DND-41 (cell line): ENCODE data around the gene PRKCE.

Experiments
- ATAC-seq: fragments of 200-7000 bp; cut with Tn5 transposase; 3 replicates; pipeline ENCODE4 v1.9.1; 2021; ENCODE audit warnings: low read depth; ENCODE audit not compliant: insufficient read depth
- DNase-seq: peaks from one replicate; pipeline ENCODE4 v3.0.0-alpha.2; 2020
- H2AFZ ChIP-seq: 2 replicates; pipeline ENCODE4 v1.6.0; 2012; ENCODE audit warnings: low read depth, low read length
- H3K27ac ChIP-seq: 2 replicates; pipeline ENCODE4 v1.5.1; 2012; ENCODE audit warnings: low read length, inconsistent platforms
- H3K27me3 ChIP-seq: fragments of 200-600 bp; sonication (generic); 2 replicates; pipeline ENCODE4 v1.6.0; 2012; ENCODE audit warnings: low read length, mild to moderate bottlenecking, inconsistent platforms; ENCODE audit not compliant: insufficient read depth, poor library complexity
- H3K36me3 ChIP-seq: 2 replicates; pipeline ENCODE4 v1.5.1; 2012; ENCODE audit warnings: low read length, inconsistent platforms; ENCODE audit not compliant: insufficient read depth
- H3K4me1 ChIP-seq: 2 replicates; pipeline ENCODE4 v1.5.1; 2012; ENCODE audit warnings: mild to moderate bottlenecking, low read length; ENCODE audit not compliant: insufficient read depth
- H3K4me2 ChIP-seq: 2 replicates; pipeline ENCODE4 v1.6.0; 2012; ENCODE audit warnings: mild to moderate bottlenecking, moderate library complexity, low read length, inconsistent platforms; ENCODE audit not compliant: insufficient read depth
- H3K4me3 ChIP-seq, 2 experiments: fragments of 200-600 bp in 1 of 2; shearing (Covaris generic) in 1 of 2; 2 replicates each; pipeline ENCODE4 v1.5.1; 2012 to 2016; ENCODE audit warnings: inconsistent platforms in 2 of 2, low read length in 2 of 2, mild to moderate bottlenecking in 2 of 2, low read depth in 1 of 2, moderate library complexity in 1 of 2
- H3K79me2 ChIP-seq: 2 replicates; pipeline ENCODE4 v1.6.0; 2012; ENCODE audit warnings: low read length, inconsistent platforms; ENCODE audit not compliant: insufficient read depth
- H3K9ac ChIP-seq: 2 replicates; pipeline ENCODE4 v1.6.0; 2012; ENCODE audit warnings: low read depth, mild to moderate bottlenecking, inconsistent platforms, low read length, moderate library complexity
- H3K9me3 ChIP-seq: 2 replicates; pipeline ENCODE4 v1.5.1; 2012; ENCODE audit warnings: low read length, moderate library complexity, mild to moderate bottlenecking, inconsistent platforms; ENCODE audit not compliant: insufficient read depth, severe bottlenecking
- H4K20me1 ChIP-seq: 2 replicates; pipeline ENCODE4 v1.6.0; 2012; ENCODE audit warnings: low read length; ENCODE audit not compliant: insufficient read depth
- EZH2 ChIP-seq: IDR thresholded peaks from 3 replicates; pipeline ENCODE4 v1.6.1; 2012; ENCODE audit warnings: borderline replicate concordance, low read depth, mild to moderate bottlenecking, moderate library complexity, low read length, inconsistent platforms; ENCODE audit not compliant: severe bottlenecking
- TF ChIP-seq, protein P1 (sequence below): IDR thresholded peaks from 2 replicates; pipeline ENCODE4 v1.5.1; 2012; ENCODE audit warnings: borderline replicate concordance, low read length, moderate library complexity, mild to moderate bottlenecking; ENCODE audit not compliant: poor library complexity, severe bottlenecking; ENCODE audit errors: extremely low read depth

The PRKCE gene

DNA sequence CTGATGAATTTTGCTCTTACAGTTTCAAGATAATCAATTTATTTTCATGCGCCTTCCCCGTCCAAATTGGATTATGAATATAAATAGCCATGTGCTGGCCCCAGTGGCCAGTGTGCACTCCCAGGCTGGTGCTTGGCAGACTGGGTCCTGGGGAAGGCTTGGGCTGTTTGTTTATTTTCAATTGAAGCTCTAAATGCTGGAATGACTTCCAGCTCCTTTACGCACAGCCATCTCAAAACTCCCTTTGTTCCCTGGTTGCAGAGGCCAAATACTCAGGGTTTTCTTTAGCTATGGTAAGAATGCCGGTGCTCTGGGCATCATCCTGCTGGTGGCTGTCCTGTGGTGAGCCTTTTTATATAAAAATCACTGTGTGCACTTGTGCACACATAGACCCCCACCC, 131.5 kb downstream of the PRKCE start:
- H3K27ac ChIP-seq = no peak overlapping the region
- H3K79me2 ChIP-seq = no peaks in the 10 kb centered on the region; the same call in 1 of the 2 replicates
- no peaks in the 10 kb centered on the region for H4K20me1 ChIP-seq
- no peak overlapping the region for H2AFZ ChIP-seq
- DNase-seq = no peak
- H3K9ac ChIP-seq = no peak overlapping the region
- H3K27me3 ChIP-seq = no peaks in the 10 kb centered on the region
- H3K4me1 ChIP-seq = no peaks in the 10 kb centered on the region
- ATAC-seq = no peak
- no peak for TF ChIP-seq EZH2
- TF ChIP-seq, protein P1, sequence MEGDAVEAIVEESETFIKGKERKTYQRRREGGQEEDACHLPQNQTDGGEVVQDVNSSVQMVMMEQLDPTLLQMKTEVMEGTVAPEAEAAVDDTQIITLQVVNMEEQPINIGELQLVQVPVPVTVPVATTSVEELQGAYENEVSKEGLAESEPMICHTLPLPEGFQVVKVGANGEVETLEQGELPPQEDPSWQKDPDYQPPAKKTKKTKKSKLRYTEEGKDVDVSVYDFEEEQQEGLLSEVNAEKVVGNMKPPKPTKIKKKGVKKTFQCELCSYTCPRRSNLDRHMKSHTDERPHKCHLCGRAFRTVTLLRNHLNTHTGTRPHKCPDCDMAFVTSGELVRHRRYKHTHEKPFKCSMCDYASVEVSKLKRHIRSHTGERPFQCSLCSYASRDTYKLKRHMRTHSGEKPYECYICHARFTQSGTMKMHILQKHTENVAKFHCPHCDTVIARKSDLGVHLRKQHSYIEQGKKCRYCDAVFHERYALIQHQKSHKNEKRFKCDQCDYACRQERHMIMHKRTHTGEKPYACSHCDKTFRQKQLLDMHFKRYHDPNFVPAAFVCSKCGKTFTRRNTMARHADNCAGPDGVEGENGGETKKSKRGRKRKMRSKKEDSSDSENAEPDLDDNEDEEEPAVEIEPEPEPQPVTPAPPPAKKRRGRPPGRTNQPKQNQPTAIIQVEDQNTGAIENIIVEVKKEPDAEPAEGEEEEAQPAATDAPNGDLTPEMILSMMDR = no peak
- no peak overlapping the region for H3K4me2 ChIP-seq
- H3K4me3 ChIP-seq = no peak overlapping the region
- H3K36me3 ChIP-seq = no peaks in the 10 kb centered on the region
- no peaks in the 10 kb centered on the region for H3K9me3 ChIP-seq

DNA sequence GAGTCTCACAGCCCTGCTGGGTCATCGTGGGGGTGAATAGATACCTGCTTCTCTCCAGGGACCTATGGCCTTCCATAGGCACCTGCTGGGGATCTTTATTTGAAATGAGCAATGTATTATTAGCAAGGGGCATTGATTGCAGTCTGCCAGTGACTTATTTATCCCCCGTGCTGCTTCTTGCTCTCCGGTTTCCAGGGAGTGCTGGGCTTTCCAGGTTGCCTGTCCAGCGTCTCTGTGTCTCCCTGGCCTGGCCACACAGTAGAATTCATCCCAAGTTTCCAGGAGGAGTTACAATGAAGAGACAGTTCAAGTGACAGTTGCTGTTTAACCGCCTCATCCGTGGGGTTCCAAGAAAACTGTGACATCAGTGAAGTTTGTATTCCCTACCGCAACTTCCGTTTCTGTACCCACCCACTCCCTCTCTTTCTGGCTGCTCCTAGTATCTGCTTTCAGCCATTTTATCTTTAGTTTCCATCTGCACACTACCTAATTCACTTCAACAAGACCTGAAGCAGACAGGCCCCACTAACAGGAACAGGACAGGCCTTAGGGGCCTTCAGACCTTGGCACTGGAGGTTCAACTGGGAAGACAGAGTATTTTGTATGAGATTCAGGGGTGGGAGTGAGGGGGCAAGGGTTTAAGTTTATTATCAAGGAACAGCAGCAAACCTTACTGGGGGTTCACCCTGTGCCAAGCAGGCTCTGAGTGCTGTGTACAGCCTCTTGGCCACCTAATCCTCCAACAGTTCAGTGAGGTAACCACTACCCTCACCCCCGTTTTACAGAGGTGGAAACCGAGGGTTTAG, 134.8 kb downstream of the PRKCE start:
- no peak for DNase-seq
- no peaks in the 10 kb centered on the region for H3K4me1 ChIP-seq
- TF ChIP-seq, protein P1 = no peak
- no peak for TF ChIP-seq EZH2
- no peak for ATAC-seq
- no peak overlapping the region for H3K9ac ChIP-seq
- no peaks in the 10 kb centered on the region for H3K9me3 ChIP-seq
- no peak overlapping the region for H3K27ac ChIP-seq
- no peaks in the 10 kb centered on the region for H3K79me2 ChIP-seq
- no peak overlapping the region for H2AFZ ChIP-seq
- H4K20me1 ChIP-seq = no peaks in the 10 kb centered on the region
- H3K36me3 ChIP-seq = no peaks in the 10 kb centered on the region
- no peak overlapping the region for H3K4me2 ChIP-seq
- no peak overlapping the region for H3K4me3 ChIP-seq
- H3K27me3 ChIP-seq = no peaks in the 10 kb centered on the region

DNA sequence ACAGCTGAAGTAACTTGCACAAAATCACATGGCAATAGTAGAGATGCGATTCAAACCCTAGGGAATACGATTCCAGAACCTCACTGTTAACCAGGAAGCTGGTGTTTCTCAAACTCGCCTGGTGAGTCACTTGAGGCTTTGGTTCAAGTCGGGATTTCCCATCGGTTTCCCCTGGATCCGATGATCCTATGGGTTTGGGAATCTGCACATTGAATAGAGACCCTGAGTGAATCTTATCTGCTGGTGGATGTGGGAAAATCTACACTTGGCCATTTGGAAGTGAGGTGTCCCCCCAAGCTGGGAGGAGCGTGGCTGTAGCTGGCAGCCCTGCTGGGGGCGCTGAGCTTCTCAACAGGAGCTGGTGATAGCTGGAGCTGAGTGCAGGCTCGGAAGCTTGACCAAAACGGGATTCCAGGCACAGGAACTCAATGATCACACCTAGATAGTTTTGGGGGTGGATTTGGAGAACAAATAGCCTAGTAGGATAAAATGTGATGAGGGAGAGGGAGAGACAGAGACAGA, 135.4 kb downstream of the PRKCE start:
- Histone ChIP-seq H3K27ac (no peak overlapping the region), H3K9me3 (no peaks in the 10 kb centered on the region), H4K20me1 (no peaks in the 10 kb centered on the region), H3K9ac (no peak overlapping the region), H3K79me2 (no peaks in the 10 kb centered on the region), H3K4me1 (no peaks in the 10 kb centered on the region), H3K4me3 (no peak overlapping the region), H3K27me3 (no peaks in the 10 kb centered on the region), H3K4me2 (no peak overlapping the region), H2AFZ (no peak overlapping the region), H3K36me3 (no peaks in the 10 kb centered on the region)
- ATAC-seq (no peak), DNase-seq (no peak)
- no peak for TF ChIP-seq EZH2
- TF ChIP-seq, protein P1 = no peak
